DND-41 (cell line): ENCODE measurements around the gene HOGA1.

Experiments
- CTCF ChIP-seq: IDR thresholded peaks from 2 replicates; pipeline ENCODE4 v1.5.1; 2012; ENCODE audit warnings: borderline replicate concordance, low read length, moderate library complexity, mild to moderate bottlenecking; ENCODE audit not compliant: poor library complexity, severe bottlenecking; ENCODE audit errors: extremely low read depth
- EZH2 ChIP-seq: IDR thresholded peaks from 3 replicates; pipeline ENCODE4 v1.6.1; 2012; ENCODE audit warnings: borderline replicate concordance, low read depth, mild to moderate bottlenecking, moderate library complexity, low read length, inconsistent platforms; ENCODE audit not compliant: severe bottlenecking

GRCh38 chr10:97584060-97584797 lies at the start of gene HOGA1:
- TF ChIP-seq CTCF (no peak), EZH2 (no peak)
